CD14-positive monocyte (primary cell): ENCODE results near the gene ADD2. TPM values are rescaled to one million over a fixed set of nuclear protein-coding genes. Genes with fewer than 3 reads are reported as not detected.

Experiments
- DNase-seq, 3 donors: peaks; one replicate each; pipeline ENCODE4 v3.0.0-alpha.2; 2011 to 2022
- H2AFZ ChIP-seq: 2 replicates; pipeline ENCODE4 v1.6.0; 2012; ENCODE audit warnings: mild to moderate bottlenecking, low read depth, low read length, inconsistent platforms; ENCODE audit not compliant: insufficient read depth, poor library complexity, severe bottlenecking
- H3K27ac ChIP-seq, 2 donors: 1 replicate in 1 of 2; 2 replicates in 1 of 2; pipeline ENCODE4 v1.5.1; 2012 to 2013; ENCODE audit warnings: low read length in 2 of 2, control low read depth in 1 of 2, inconsistent platforms in 1 of 2, low read depth in 1 of 2, mild to moderate bottlenecking in 1 of 2
- H3K27me3 ChIP-seq, 2 donors: one replicate each; pipeline versions ENCODE4 v1.6.0 to v1.6.1; 2011 to 2013; ENCODE audit warnings: low read length in 2 of 2; ENCODE audit not compliant: control insufficient read depth in 2 of 2, insufficient read depth in 2 of 2
- H3K36me3 ChIP-seq, 2 donors: replicated peaks in 1 of 2; 1 replicate in 1 of 2; 2 replicates in 1 of 2; pipeline versions ENCODE4 v1.5.1 to v1.6.1; 2012 to 2013; ENCODE audit warnings: low read length in 2 of 2, control low read depth in 1 of 2, inconsistent platforms in 1 of 2, mild to moderate bottlenecking in 1 of 2; ENCODE audit not compliant: insufficient read depth in 2 of 2, control insufficient read depth in 1 of 2
- H3K4me1 ChIP-seq, 2 donors: 1 replicate in 1 of 2; 2 replicates in 1 of 2; pipeline versions ENCODE4 v1.5.1 to v1.6.1; 2012 to 2013; ENCODE audit warnings: low read length in 2 of 2, control low read depth in 1 of 2, inconsistent platforms in 1 of 2, mild to moderate bottlenecking in 1 of 2, moderate library complexity in 1 of 2; ENCODE audit not compliant: insufficient read depth in 2 of 2, control insufficient read depth in 1 of 2
- H3K4me2 ChIP-seq: replicated peaks from 2 replicates; pipeline ENCODE3; 2012; ENCODE audit warnings: low read length, moderate library complexity, mild to moderate bottlenecking; ENCODE audit not compliant: poor library complexity, severe bottlenecking; ENCODE audit errors: extremely low read depth
- H3K4me3 ChIP-seq, 3 experiments: fragments of 200-600 bp in 1 of 3; sonication (generic) in 1 of 3; replicated peaks in 1 of 3; 1 replicate in 2 of 3; 2 replicates in 1 of 3; pipeline ENCODE4 v1.5.1; 2011 to 2013; ENCODE audit warnings: low read length in 3 of 3, mild to moderate bottlenecking in 3 of 3, control low read depth in 2 of 3, low read depth in 2 of 3, inconsistent platforms in 1 of 3, moderate library complexity in 1 of 3
- H3K79me2 ChIP-seq: 2 replicates; pipeline ENCODE4 v1.6.0; 2012; ENCODE audit warnings: mild to moderate bottlenecking, control low read depth, inconsistent platforms, low read length, moderate library complexity; ENCODE audit not compliant: insufficient read depth
- H3K9ac ChIP-seq: 2 replicates; pipeline ENCODE4 v1.6.0; 2017; ENCODE audit warnings: low read length, mild to moderate bottlenecking; ENCODE audit not compliant: insufficient read depth, poor library complexity, severe bottlenecking
- H3K9me3 ChIP-seq, 2 donors: replicated peaks in 1 of 2; 1 replicate in 1 of 2; 2 replicates in 1 of 2; pipeline versions ENCODE4 v1.5.1 to v1.6.1; 2012 to 2013; ENCODE audit warnings: low read length in 2 of 2, control low read depth in 1 of 2; ENCODE audit not compliant: control insufficient read depth in 1 of 2, insufficient read depth in 1 of 2
- H4K20me1 ChIP-seq: 2 replicates; pipeline ENCODE4 v1.6.0; 2012; ENCODE audit warnings: mild to moderate bottlenecking, low read length, control low read depth, moderate library complexity; ENCODE audit not compliant: insufficient read depth
- H3K27ac Mint-ChIP-seq, 7 donors: one replicate each; pipeline ENCODE4 v1.8.0; 2020; ENCODE audit warnings: mild to moderate bottlenecking in 7 of 7, mixed read lengths in 7 of 7, moderate library complexity in 6 of 7, inconsistent platforms in 2 of 7
- H3K27me3 Mint-ChIP-seq, 3 donors: one replicate each; pipeline ENCODE4 v1.8.0; 2021 to 2022; ENCODE audit warnings: low read depth in 3 of 3, mild to moderate bottlenecking in 3 of 3, mixed read lengths in 3 of 3, moderate library complexity in 3 of 3, inconsistent platforms in 1 of 3
- H3K36me3 Mint-ChIP-seq, 2 donors: one replicate each; pipeline ENCODE4 v1.8.0; 2020; ENCODE audit warnings: mixed read lengths in 2 of 2, inconsistent platforms in 1 of 2, mild to moderate bottlenecking in 1 of 2
- H3K4me1 Mint-ChIP-seq: one replicate; pipeline ENCODE4 v1.8.0; 2020; ENCODE audit warnings: mild to moderate bottlenecking, mixed read lengths
- H3K4me3 Mint-ChIP-seq, 2 donors: one replicate each; pipeline ENCODE4 v1.8.0; 2020; ENCODE audit warnings: mild to moderate bottlenecking in 2 of 2, mixed read lengths in 2 of 2, moderate library complexity in 1 of 2
- H3K9me3 Mint-ChIP-seq, 7 donors: one replicate each; pipeline ENCODE4 v1.8.0; 2020 to 2022; ENCODE audit warnings: mixed read lengths in 7 of 7, mild to moderate bottlenecking in 6 of 7, moderate library complexity in 6 of 7, inconsistent platforms in 2 of 7
- WGBS: methylation state at CpG from one replicate; pipeline ENCODE4 v1.1.5; 2013; ENCODE audit warnings: missing lambda C conversion rate; ENCODE audit not compliant: insufficient coverage; 5-methylcytosine and 5-hydroxymethylcytosine counted together
- intact Hi-C, 2 donors: fragments of 100-400 bp; cut with micrococcal nuclease; formaldehyde crosslinking; loops; one replicate each; pipeline versions ENCODE4 v1.15.0 to v1.15.1; 2023
- polyA plus RNA-seq, 3 donors: library from polyadenylated mRNA; depleted of rRNA in 1 of 3; unstranded in 2 of 3; stranded (reverse) in 1 of 3; fragments of 300-500 nt in 2 of 3; fragments of >200 nt in 1 of 3; fragmentation: Illumina TruSeq in 2 of 3; gene quantifications; 1 replicate in 2 of 3; 2 replicates in 1 of 3; pipeline ENCODE4 v1.2.3, GENCODE V29; 2012 to 2021
- TF ChIP-seq, protein P1 (sequence below): fragments of 200-600 bp; IDR thresholded peaks from one replicate; pipeline ENCODE4 v1.8.0; 2022; ENCODE audit warnings: antibody characterized with exemption, mild to moderate bottlenecking

Gene ADD2
- polyA plus RNA-seq, 3 donors, result 0.18 to 0.56 (median 0.26) TPM

- Histone ChIP-seq H3K4me1 (no peaks in the 10 kb centered on the region), H4K20me1 (no peaks in the 10 kb centered on the region), H3K4me2 (no peak overlapping the region), H3K79me2 (no peaks in the 10 kb centered on the region), H3K4me3 (no peak overlapping the region), H3K27ac (no peak overlapping the region), H3K36me3 (no peaks in the 10 kb centered on the region), H3K9me3 (no peaks in the 10 kb centered on the region), H3K9ac (no peak overlapping the region), H2AFZ (no peak overlapping the region), H3K27me3 (no peaks in the 10 kb centered on the region)
- H3K4me3 Mint-ChIP-seq, result no peak overlapping the region
- DNase-seq, result no peak
- no CpG with 5 or more reads among the region's 2 CpGs for WGBS
- H3K27ac Mint-ChIP-seq, result no peak overlapping the region
- no peaks in the 10 kb centered on the region for H3K36me3 Mint-ChIP-seq
- intact Hi-C loops, result no loop called here
- H3K9me3 Mint-ChIP-seq, result peaks cover 0 to 2% (median 0%) of the 10 kb centered on the region in 7 donors
- H3K27me3 Mint-ChIP-seq, result peaks cover 2 to 6% (median 2%) of the 10 kb centered on the region in 3 donors
- no peaks in the 10 kb centered on the region for H3K4me1 Mint-ChIP-seq
- TF ChIP-seq, protein P1, sequence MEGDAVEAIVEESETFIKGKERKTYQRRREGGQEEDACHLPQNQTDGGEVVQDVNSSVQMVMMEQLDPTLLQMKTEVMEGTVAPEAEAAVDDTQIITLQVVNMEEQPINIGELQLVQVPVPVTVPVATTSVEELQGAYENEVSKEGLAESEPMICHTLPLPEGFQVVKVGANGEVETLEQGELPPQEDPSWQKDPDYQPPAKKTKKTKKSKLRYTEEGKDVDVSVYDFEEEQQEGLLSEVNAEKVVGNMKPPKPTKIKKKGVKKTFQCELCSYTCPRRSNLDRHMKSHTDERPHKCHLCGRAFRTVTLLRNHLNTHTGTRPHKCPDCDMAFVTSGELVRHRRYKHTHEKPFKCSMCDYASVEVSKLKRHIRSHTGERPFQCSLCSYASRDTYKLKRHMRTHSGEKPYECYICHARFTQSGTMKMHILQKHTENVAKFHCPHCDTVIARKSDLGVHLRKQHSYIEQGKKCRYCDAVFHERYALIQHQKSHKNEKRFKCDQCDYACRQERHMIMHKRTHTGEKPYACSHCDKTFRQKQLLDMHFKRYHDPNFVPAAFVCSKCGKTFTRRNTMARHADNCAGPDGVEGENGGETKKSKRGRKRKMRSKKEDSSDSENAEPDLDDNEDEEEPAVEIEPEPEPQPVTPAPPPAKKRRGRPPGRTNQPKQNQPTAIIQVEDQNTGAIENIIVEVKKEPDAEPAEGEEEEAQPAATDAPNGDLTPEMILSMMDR, result no peak
Measured at GRCh38 chr2:70718241-70718640, 49.8 kb downstream of the ADD2 start.

DNA sequence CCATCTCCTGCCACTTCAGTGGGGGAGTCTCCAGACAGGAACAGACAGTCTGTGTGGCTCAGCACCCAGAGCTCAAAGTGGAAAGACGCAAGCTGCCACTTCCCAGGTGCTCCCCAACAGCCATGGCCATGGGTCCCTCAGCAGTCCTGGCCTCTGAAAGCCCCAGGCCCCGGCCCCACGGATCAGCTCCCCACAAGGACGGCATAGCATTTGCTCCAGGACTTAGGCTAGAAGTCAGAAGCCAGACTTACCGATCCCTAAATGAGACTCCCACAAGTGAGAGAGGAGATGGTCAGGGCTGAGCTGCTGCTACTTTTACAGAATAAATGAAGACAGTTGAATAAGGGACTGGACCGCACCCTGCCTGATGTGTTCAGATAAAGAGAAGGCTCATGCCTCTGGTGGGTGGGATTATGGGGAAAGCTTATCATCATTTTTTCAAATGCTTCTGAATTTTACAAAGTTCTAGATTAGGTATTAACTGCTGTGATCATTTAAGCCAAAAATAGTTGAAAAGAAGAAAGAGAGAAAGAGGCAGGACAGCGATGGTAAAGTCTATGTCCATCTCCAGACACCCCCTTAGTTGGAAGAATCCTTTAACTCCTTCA is 50.5 kb downstream of the ADD2 start:
- Histone ChIP-seq H3K4me2 (no peak overlapping the region), H3K4me1 (no peaks in the 10 kb centered on the region), H3K27ac (no peak overlapping the region), H3K27me3 (no peaks in the 10 kb centered on the region), H3K4me3 (no peak overlapping the region), H3K36me3 (no peaks in the 10 kb centered on the region), H3K9me3 (no peaks in the 10 kb centered on the region), H4K20me1 (no peaks in the 10 kb centered on the region), H3K79me2 (no peaks in the 10 kb centered on the region), H3K9ac (no peak overlapping the region), H2AFZ (no peak overlapping the region)
- TF ChIP-seq, protein P1, result no peak
- H3K9me3 Mint-ChIP-seq, result peaks cover 0 to 2% (median 0%) of the 10 kb centered on the region in 7 donors
- peaks cover 2 to 6% (median 2%) of the 10 kb centered on the region in 3 donors for H3K27me3 Mint-ChIP-seq
- no peak overlapping the region for H3K4me3 Mint-ChIP-seq
- no peak for DNase-seq
- peak overlapping the region in 1 of 7 donors; percentile 62 for H3K27ac Mint-ChIP-seq
- no peaks in the 10 kb centered on the region for H3K36me3 Mint-ChIP-seq
- intact Hi-C loops, result no loop called here
- 93% methylated on average over 3 of the region's 7 CpGs for WGBS
- H3K4me1 Mint-ChIP-seq, result no peaks in the 10 kb centered on the region
